Skeletal muscle tissue (tissue), 4 donors: ENCODE measurements around the gene CYP4F22. TPM values are rescaled to one million over a fixed set of nuclear protein-coding genes. Genes with fewer than 3 reads are reported as not detected.

Experiments used
- H3K27ac ChIP-seq: one replicate; pipeline ENCODE4 v1.7.0; 2013; ENCODE audit warnings: mild to moderate bottlenecking, low read depth, low read length, inconsistent platforms
- H3K27me3 ChIP-seq, 3 donors: one replicate each; pipeline ENCODE4 v1.7.0; 2013; ENCODE audit warnings: low read length in 3 of 3; ENCODE audit not compliant: control insufficient read depth in 3 of 3, insufficient read depth in 3 of 3
- H3K36me3 ChIP-seq, 3 donors: one replicate each; pipeline ENCODE4 v1.7.0; 2013; ENCODE audit warnings: low read length in 3 of 3; ENCODE audit not compliant: control insufficient read depth in 3 of 3, insufficient read depth in 3 of 3
- H3K4me1 ChIP-seq, 3 donors: one replicate each; pipeline ENCODE4 v1.7.0; 2013; ENCODE audit warnings: low read length in 3 of 3, mild to moderate bottlenecking in 3 of 3; ENCODE audit not compliant: control insufficient read depth in 3 of 3, insufficient read depth in 3 of 3
- H3K4me3 ChIP-seq, 3 donors: one replicate each; pipeline ENCODE4 v1.7.0; 2013; ENCODE audit warnings: low read length in 3 of 3
- H3K9ac ChIP-seq, 3 donors: one replicate each; pipeline ENCODE4 v1.7.0; 2013; ENCODE audit warnings: low read length in 3 of 3, mild to moderate bottlenecking in 3 of 3, moderate library complexity in 2 of 3, low read depth in 1 of 3
- H3K9me3 ChIP-seq, 3 donors: one replicate each; pipeline ENCODE4 v1.7.0; 2013; ENCODE audit warnings: low read length in 3 of 3; ENCODE audit not compliant: control insufficient read depth in 3 of 3
- total RNA-seq: library from RNA; depleted of rRNA; stranded (reverse); fragments of >200 nt; gene quantifications from one replicate; pipeline ENCODE4 v1.2.3, GENCODE V29; 2014
- donor health status: Osteomylitis.

Gene CYP4F22
- total RNA-seq, 1 donor from 2014 or later: not detected

- Histone ChIP-seq H3K9ac (no peak overlapping the region), H3K4me1 (no peaks in the 10 kb centered on the region), H3K36me3 (no peaks in the 10 kb centered on the region), H3K27ac (no peak overlapping the region), H3K27me3 (peaks cover 9 to 37% (median 17%) of the 10 kb centered on the region in 3 donors), H3K9me3 (no peaks in the 10 kb centered on the region), H3K4me3 (no peak overlapping the region)
Measured at GRCh38 chr19:15563931-15564330, 55.6 kb downstream of the CYP4F22 start.

DNA sequence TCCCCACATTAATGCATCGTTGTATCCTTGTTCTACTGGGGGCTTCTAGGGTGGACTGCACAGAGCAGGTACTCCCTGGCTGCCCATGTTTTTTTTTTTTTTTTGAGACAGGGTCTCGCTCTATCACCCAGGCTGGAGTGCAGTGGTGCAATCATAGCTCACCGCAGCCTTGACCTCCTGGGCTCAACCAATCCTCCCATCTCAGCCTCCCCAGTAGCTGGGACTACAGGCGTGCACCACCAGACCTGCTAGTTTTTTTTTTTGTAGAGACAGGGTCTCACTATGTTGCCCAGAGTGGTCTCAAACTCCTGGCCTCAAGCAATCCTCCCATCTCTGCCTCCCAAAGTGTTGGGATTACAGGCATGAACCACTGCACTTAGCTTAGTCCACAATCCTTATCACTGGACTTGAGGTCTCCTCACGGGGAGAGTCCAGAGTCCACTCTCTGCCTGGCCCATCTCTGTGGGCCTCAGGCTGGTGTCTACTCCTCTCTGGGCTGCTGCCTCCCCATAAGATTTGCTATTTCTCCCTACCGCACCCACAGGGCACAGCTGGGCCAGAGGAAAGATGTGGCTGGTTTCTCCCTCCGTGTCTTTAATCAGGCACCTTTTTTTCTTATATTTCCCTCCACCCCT, 56.3 kb downstream of the CYP4F22 start:
- no peak overlapping the region for H3K9ac ChIP-seq
- H3K27ac ChIP-seq: no peak overlapping the region
- H3K4me3 ChIP-seq: no peak overlapping the region
- H3K27me3 ChIP-seq: peaks cover 16 to 38% (median 24%) of the 10 kb centered on the region in 3 donors
- no peaks in the 10 kb centered on the region for H3K9me3 ChIP-seq
- no peaks in the 10 kb centered on the region for H3K4me1 ChIP-seq
- H3K36me3 ChIP-seq: no peaks in the 10 kb centered on the region

GRCh38 chr19:15570420-15570819, 62.1 kb downstream of the CYP4F22 start:
- Histone ChIP-seq H3K9me3 (no peaks in the 10 kb centered on the region), H3K36me3 (no peaks in the 10 kb centered on the region), H3K9ac (no peak overlapping the region), H3K27me3 (peaks cover 26 to 27% (median 26%) of the 10 kb centered on the region in 3 donors), H3K27ac (no peak overlapping the region), H3K4me1 (no peaks in the 10 kb centered on the region), H3K4me3 (no peak overlapping the region)

DNA sequence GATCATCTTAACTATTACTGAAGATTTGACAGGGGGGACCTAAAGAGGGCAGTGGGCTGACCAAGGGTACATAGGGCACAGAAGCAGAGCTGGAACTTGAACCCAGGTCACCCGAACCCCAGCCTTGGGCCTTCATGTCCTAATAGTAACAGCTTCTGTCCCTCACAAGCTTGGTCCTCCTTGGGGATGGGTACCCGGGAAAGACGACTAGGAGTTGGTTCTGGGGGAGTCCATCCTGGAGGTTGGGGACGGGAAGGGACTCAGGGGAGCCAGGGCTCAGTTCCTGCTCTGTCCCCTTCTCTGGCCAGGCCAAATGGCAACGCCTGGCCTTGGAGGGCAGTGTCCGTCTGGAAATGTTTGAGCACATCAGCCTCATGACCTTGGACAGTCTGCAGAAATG, 67.1 kb downstream of the CYP4F22 start:
- Histone ChIP-seq H3K9ac (no peak overlapping the region), H3K4me1 (no peaks in the 10 kb centered on the region), H3K4me3 (no peak overlapping the region), H3K36me3 (no peaks in the 10 kb centered on the region), H3K27ac (no peak overlapping the region), H3K9me3 (no peaks in the 10 kb centered on the region), H3K27me3 (peaks cover 7 to 18% (median 13%) of the 10 kb centered on the region in 3 donors)

DNA sequence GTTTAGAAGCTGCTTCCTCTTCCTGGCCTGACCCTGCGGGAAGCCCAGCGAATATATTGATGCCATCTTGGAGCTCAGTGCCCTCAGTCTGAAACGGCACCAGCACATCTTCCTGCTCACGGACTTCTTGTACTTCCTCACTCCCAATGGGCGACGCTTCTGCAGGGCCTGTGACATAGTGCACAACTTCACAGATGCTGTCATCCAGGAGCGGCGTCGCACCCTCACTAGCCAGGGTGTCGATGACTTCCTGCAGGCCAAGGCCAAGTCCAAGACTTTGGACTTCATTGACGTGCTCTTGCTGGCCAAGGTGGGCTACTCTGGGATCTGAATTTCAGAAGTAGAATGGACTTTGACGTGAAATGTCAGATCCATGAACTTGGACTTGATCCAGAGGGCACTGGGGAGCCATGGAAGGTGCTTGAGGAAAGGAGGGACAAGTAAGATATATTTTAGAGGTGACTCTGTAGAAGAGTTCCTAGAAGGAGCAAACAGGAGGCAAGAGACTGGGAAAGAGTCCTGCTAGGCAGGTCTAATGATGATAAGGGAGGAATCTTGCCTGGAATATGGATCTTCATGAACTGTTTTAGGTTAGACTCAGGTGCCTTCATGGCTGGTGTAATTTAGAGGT, 68.3 kb downstream of the CYP4F22 start:
- Histone ChIP-seq H3K27me3 (peaks cover 4 to 18% (median 16%) of the 10 kb centered on the region in 3 donors), H3K4me1 (no peaks in the 10 kb centered on the region), H3K9ac (no peak overlapping the region), H3K27ac (no peak overlapping the region), H3K36me3 (no peaks in the 10 kb centered on the region), H3K9me3 (no peaks in the 10 kb centered on the region), H3K4me3 (no peak overlapping the region)

DNA sequence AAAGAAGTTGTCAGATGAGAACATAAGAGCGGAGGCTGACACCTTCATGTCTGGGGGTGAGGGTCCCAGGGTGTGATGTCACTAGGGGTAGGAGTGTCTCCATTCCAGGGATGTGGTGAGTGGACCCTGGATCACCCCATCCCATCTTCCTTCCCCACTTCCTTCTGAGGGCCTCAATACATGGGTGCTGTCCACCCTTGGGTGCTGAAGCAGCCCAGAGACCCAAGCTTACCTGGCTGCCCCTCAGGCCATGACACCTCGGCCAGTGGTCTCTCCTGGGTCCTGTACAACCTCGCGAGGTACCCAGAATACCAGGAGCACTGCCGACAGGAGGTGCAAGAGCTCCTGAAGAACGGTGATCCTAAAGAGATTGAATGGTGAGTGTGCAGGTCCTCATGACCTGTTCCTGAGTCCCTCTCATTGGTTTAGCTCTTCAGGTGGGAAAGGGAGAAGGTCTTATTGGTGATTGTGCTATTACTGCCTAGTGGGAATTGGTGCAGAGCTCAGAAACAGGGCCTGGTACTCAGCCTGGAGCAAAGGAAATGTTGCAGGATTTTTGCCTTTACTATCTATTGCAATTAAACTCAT, 69.0 kb downstream of the CYP4F22 start:
- no peaks in the 10 kb centered on the region for H3K36me3 ChIP-seq
- H3K4me1 ChIP-seq: no peaks in the 10 kb centered on the region
- no peak overlapping the region for H3K4me3 ChIP-seq
- H3K9me3 ChIP-seq: no peaks in the 10 kb centered on the region
- peaks cover 0 to 16% (median 15%) of the 10 kb centered on the region in 3 donors for H3K27me3 ChIP-seq
- no peak overlapping the region for H3K27ac ChIP-seq
- H3K9ac ChIP-seq: no peak overlapping the region

- Histone ChIP-seq H3K27ac (no peak overlapping the region), H3K4me1 (peaks cover 0 to 3% (median 0%) of the 10 kb centered on the region in 3 donors), H3K36me3 (no peaks in the 10 kb centered on the region), H3K4me3 (no peak overlapping the region), H3K27me3 (peaks cover 12 to 28% (median 20%) of the 10 kb centered on the region in 3 donors), H3K9ac (no peak overlapping the region), H3K9me3 (no peaks in the 10 kb centered on the region)
Measured at GRCh38 chr19:15583346-15583745, 75.0 kb downstream of the CYP4F22 start.

GRCh38 chr19:15584095-15584494, 75.8 kb downstream of the CYP4F22 start:
- H3K27ac ChIP-seq: no peak overlapping the region
- no peak overlapping the region for H3K4me3 ChIP-seq
- H3K4me1 ChIP-seq: peaks cover 0 to 3% (median 0%) of the 10 kb centered on the region in 3 donors
- no peaks in the 10 kb centered on the region for H3K36me3 ChIP-seq
- H3K9ac ChIP-seq: no peak overlapping the region
- no peaks in the 10 kb centered on the region for H3K9me3 ChIP-seq
- H3K27me3 ChIP-seq: peaks cover 12 to 28% (median 20%) of the 10 kb centered on the region in 3 donors

GRCh38 chr19:15584541-15585115, 76.3 kb downstream of the CYP4F22 start:
- no peaks in the 10 kb centered on the region for H3K9me3 ChIP-seq
- no peaks in the 10 kb centered on the region for H3K36me3 ChIP-seq
- no peak overlapping the region for H3K4me3 ChIP-seq
- no peak overlapping the region for H3K9ac ChIP-seq
- peaks cover 0 to 3% (median 0%) of the 10 kb centered on the region in 3 donors for H3K4me1 ChIP-seq
- H3K27me3 ChIP-seq: peaks cover 12 to 28% (median 20%) of the 10 kb centered on the region in 3 donors
- H3K27ac ChIP-seq: no peak overlapping the region

DNA sequence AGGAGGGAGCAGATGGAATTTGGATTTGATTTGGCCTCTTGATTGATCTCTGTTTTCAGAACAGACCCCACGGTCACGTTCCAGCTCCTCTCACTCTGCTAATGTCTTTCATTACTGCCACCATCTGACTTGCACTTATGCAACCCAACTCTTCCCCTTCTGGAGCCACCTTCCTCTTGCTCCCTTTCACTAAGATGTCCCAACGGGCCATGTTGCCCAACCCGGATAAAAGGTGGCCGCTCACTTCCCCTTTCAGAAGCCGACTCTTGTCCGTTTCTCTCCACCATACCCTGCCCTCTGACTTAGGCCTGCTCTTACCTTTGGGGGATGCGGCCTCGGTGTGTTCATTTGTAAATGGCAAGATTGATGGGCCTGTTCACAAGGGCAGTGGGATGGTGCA, 79.3 kb downstream of the CYP4F22 start:
- Histone ChIP-seq H3K4me3 (no peak overlapping the region), H3K4me1 (peaks cover 0 to 3% (median 0%) of the 10 kb centered on the region in 3 donors), H3K9ac (no peak overlapping the region), H3K27me3 (peaks cover 18 to 39% (median 21%) of the 10 kb centered on the region in 3 donors), H3K27ac (no peak overlapping the region), H3K36me3 (no peaks in the 10 kb centered on the region), H3K9me3 (peaks cover 0 to 3% (median 0%) of the 10 kb centered on the region in 3 donors)
